ENCODE measurements around the gene TGFB1I1. TPM values are rescaled to one million over a fixed set of nuclear protein-coding genes. Genes with fewer than 3 reads are reported as not detected.

Gene TGFB1I1
- total RNA-seq, 1 experiment from 2014 or later, result 4.3 TPM

- no peak overlapping the region for H3K27ac Mint-ChIP-seq
- POLR2A ChIA-PET, result no interaction called here
- H3K36me3 Mint-ChIP-seq, result peaks cover 15% of the 10 kb centered on the region; the same call in 1 of the 2 replicates
- H3K27me3 Mint-ChIP-seq (ENCODE audit: low read depth), result peaks cover 12% of the 10 kb centered on the region
- peaks cover 5% of the 10 kb centered on the region for H3K4me1 Mint-ChIP-seq
- DNase-seq (ENCODE audit: low spot score) (no peak), ATAC-seq (no peak)
- CTCF ChIA-PET, result interaction anchor here (0.6 kb wide), 1 partner anchor 62 kb away, joined by 3 read pairs; no protein-coding TSS in a partner anchor
- no peak overlapping the region for H3K4me3 Mint-ChIP-seq
- TF ChIP-seq ATF3 (CRISPR knock-in tag; conservative IDR thresholded peaks at IDR 0.05) (no peak), AR (CRISPR knock-in tag; IDR thresholded peaks at IDR 0.05) (no peak), ATF2 (CRISPR knock-in tag; IDR thresholded peaks at IDR 0.05; ENCODE audit: borderline replicate concordance, low read depth) (no peak), HMGA2 (CRISPR knock-in tag; IDR thresholded peaks at IDR 0.05) (no peak), MAX (CRISPR knock-in tag; IDR thresholded peaks at IDR 0.05) (no peak), OVOL2 (CRISPR knock-in tag; IDR thresholded peaks at IDR 0.05; ENCODE audit: borderline replicate concordance) (no peak)
- H3K9me3 Mint-ChIP-seq, result no peaks in the 10 kb centered on the region
These were observed 5.5 kb upstream of the TGFB1I1 start for GRCh38 chr16:31466381-31466841.

- Mint-ChIP-seq H3K27me3 (ENCODE audit: low read depth) (peaks cover 17% of the 10 kb centered on the region), H3K36me3 (peaks cover 15% of the 10 kb centered on the region; the same call in 1 of the 2 replicates), H3K4me3 (no peak overlapping the region), H3K9me3 (no peaks in the 10 kb centered on the region), H3K27ac (no peak overlapping the region), H3K4me1 (peaks cover 7% of the 10 kb centered on the region)
- DNase-seq (ENCODE audit: low spot score) (no peak), ATAC-seq (no peak)
- POLR2A ChIA-PET, result no interaction called here
- CTCF ChIA-PET, result no interaction called here
- TF ChIP-seq TEAD4 (CRISPR knock-in tag; IDR thresholded peaks at IDR 0.05), result no peak
- no peak for TF ChIP-seq E2F5 (CRISPR knock-in tag; IDR thresholded peaks at IDR 0.05)
- TF ChIP-seq NFYB (CRISPR knock-in tag; conservative IDR thresholded peaks at IDR 0.05; ENCODE audit: low read depth), result no peak
- TF ChIP-seq SOX15 (CRISPR knock-in tag; IDR thresholded peaks at IDR 0.05), result no peak
- no peak for TF ChIP-seq IRF2 (CRISPR knock-in tag; IDR thresholded peaks at IDR 0.05; ENCODE audit: borderline replicate concordance, low read depth)
- TF ChIP-seq CREM (CRISPR knock-in tag; IDR thresholded peaks at IDR 0.05), result no peak
- no peak for TF ChIP-seq MXD4 (CRISPR knock-in tag; IDR thresholded peaks at IDR 0.05; ENCODE audit: borderline replicate concordance)
- TF ChIP-seq ATF6 (CRISPR knock-in tag; IDR thresholded peaks at IDR 0.05), result no peak
- TF ChIP-seq ARID4B (CRISPR knock-in tag; IDR thresholded peaks at IDR 0.05; ENCODE audit: borderline replicate concordance), result no peak
- no peak for TF ChIP-seq GTF2I (CRISPR knock-in tag; conservative IDR thresholded peaks at IDR 0.05)
- no peak for TF ChIP-seq ZNF317 (CRISPR knock-in tag; IDR thresholded peaks at IDR 0.05; ENCODE audit: borderline replicate concordance, low read depth)
- TF ChIP-seq ZNF396 (CRISPR knock-in tag; IDR thresholded peaks at IDR 0.05; ENCODE audit: borderline replicate concordance), result no peak
- TF ChIP-seq ERG (CRISPR knock-in tag; IDR thresholded peaks at IDR 0.05), result no peak
These were observed 4.7 kb upstream of the TGFB1I1 start for GRCh38 chr16:31467151-31467773.

Measured in WTC11 (cell line).